Measurements from ENCODE around the gene TRIM29. TPM values are rescaled to one million over a fixed set of nuclear protein-coding genes. Genes with fewer than 3 reads are reported as not detected.

Gene TRIM29, protein sequence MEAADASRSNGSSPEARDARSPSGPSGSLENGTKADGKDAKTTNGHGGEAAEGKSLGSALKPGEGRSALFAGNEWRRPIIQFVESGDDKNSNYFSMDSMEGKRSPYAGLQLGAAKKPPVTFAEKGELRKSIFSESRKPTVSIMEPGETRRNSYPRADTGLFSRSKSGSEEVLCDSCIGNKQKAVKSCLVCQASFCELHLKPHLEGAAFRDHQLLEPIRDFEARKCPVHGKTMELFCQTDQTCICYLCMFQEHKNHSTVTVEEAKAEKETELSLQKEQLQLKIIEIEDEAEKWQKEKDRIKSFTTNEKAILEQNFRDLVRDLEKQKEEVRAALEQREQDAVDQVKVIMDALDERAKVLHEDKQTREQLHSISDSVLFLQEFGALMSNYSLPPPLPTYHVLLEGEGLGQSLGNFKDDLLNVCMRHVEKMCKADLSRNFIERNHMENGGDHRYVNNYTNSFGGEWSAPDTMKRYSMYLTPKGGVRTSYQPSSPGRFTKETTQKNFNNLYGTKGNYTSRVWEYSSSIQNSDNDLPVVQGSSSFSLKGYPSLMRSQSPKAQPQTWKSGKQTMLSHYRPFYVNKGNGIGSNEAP
- total RNA-seq (not detected), total RNA-seq (0 to 0.20 (median 0) reads per million in 172 experiments)
- not detected for polyA plus RNA-seq (2013, experiment 1 of 2)
- polyA plus RNA-seq (2013, experiment 2 of 2): not detected

GRCh38 chr11:120137611-120138521 lies at the start of gene TRIM29:
Gene TRIM29 (minus strand): TSS chr11:120138113. CDS start chr11:120138031, 82 bp downstream.
- H3K36me3 Mint-ChIP-seq (ENCODE audit: low read depth): no peaks in the 10 kb centered on the region
- no peaks in the 10 kb centered on the region for H3K9me3 Mint-ChIP-seq
- Histone ChIP-seq H3K4me3 (ENCODE audit: low read length) (no peak within 1 kb of the TSS), H3K4me1 (ENCODE audit: insufficient read depth, low read length) (no peaks in the 10 kb centered on the region), H3K27me3 (ENCODE audit: control insufficient read depth in 1 of 2, insufficient read depth in 2 of 2, low read length in 2 of 2) (no peaks in the 10 kb centered on the region), H3K9me3 (ENCODE audit: control insufficient read depth in 1 of 2, insufficient read depth in 1 of 2, low read length in 2 of 2) (no peaks in the 10 kb centered on the region), H3K36me3 (ENCODE audit: insufficient read depth, low read length) (no peaks in the 10 kb centered on the region), H3K27ac (ENCODE audit: low read depth in 1 of 2, low read length in 2 of 2) (no peak within 1 kb of the TSS)
- H3K4me1 Mint-ChIP-seq (ENCODE audit: low read depth): no peaks in the 10 kb centered on the region
- peaks cover 19% of the 10 kb centered on the region for H3K27me3 Mint-ChIP-seq
- no peak within 1 kb of the TSS for H3K4me3 Mint-ChIP-seq
- no peak for ATAC-seq (ENCODE audit: poor library complexity)
- ChIA-PET POLR2A (no interaction called here), CTCF (no interaction called here)
- TF ChIP-seq CTCF (IDR thresholded peaks at IDR 0.05): no peak
- peak in 2 of 14 experiments; percentile 4 to 26 for DNase-seq
- no peak within 1 kb of the TSS for H3K27ac Mint-ChIP-seq
- intact Hi-C loops (cut with DNase I, micrococcal nuclease): no loop called here

DNA sequence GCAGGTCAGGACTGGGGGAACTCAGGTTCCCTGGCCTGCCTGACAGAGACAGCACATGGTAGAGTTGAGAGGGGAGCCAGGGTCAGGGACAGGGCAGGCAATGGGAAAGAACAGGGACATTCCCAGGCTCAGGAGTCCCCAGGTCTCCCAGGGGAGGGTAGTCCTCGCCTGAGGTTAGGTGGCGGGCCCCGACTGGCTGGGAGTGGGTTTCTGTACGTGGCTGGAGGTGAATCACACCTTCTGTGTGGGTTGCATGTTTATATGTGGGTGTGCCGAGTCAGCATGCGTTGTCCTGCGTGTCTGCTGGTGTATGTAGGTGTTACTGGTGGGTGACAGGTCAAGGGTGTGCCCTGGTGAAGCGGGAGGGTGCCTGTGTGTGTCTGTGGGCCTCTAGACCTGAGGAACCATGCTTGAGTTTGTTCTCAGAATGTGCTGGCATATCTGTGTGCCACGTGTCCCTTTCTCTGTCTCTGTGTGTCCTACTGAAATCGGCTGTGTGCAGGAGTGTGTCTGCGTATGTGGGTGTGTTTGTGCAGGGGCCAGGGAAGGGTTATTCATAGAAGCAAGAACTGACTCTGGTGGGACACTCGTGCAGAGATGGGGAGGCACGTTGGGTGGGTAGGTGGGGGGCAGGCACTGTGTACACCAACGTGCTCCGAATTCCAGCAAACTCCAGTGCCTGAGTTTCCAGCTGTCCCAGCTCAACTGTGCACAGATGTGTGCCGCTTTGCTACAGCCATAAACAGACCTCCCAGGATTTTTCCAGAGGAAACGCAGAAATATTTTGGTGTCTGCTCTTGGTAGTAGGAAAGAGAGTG lies 49.1 kb upstream of the TRIM29 start:
- TF ChIP-seq CTCF (IDR thresholded peaks at IDR 0.05): no peak
- H3K27me3 ChIP-seq (ENCODE audit: control insufficient read depth in 1 of 2, insufficient read depth in 2 of 2, low read length in 2 of 2): peaks cover 0 to 2% of the 10 kb centered on the region in 2 experiments
- no peaks in the 10 kb centered on the region for H3K36me3 ChIP-seq (ENCODE audit: insufficient read depth, low read length)
- Mint-ChIP-seq H3K36me3 (ENCODE audit: low read depth) (no peaks in the 10 kb centered on the region), H3K4me1 (ENCODE audit: low read depth) (no peaks in the 10 kb centered on the region), H3K27ac (no peak overlapping the region), H3K4me3 (no peak overlapping the region), H3K27me3 (peaks cover 24% of the 10 kb centered on the region), H3K9me3 (no peaks in the 10 kb centered on the region)
- no peaks in the 10 kb centered on the region for H3K4me1 ChIP-seq (ENCODE audit: insufficient read depth, low read length)
- no peak overlapping the region for H3K27ac ChIP-seq (ENCODE audit: low read depth in 1 of 2, low read length in 2 of 2)
- CTCF ChIA-PET: no interaction called here
- no peak for ATAC-seq (ENCODE audit: poor library complexity)
- POLR2A ChIA-PET: interaction anchor here (0.9 kb wide), 1 partner anchor 8 kb away, joined by 3 read pairs; no protein-coding TSS in a partner anchor
- H3K4me3 ChIP-seq (ENCODE audit: low read length): no peak overlapping the region
- no peaks in the 10 kb centered on the region for H3K9me3 ChIP-seq (ENCODE audit: control insufficient read depth in 1 of 2, insufficient read depth in 1 of 2, low read length in 2 of 2)
- intact Hi-C loops (cut with DNase I, micrococcal nuclease): no loop called here
- peak in 1 of 14 experiments; percentile 21 for DNase-seq

- Mint-ChIP-seq H3K36me3 (ENCODE audit: low read depth) (no peaks in the 10 kb centered on the region), H3K4me3 (no peak overlapping the region), H3K27ac (no peak overlapping the region), H3K9me3 (no peaks in the 10 kb centered on the region), H3K4me1 (ENCODE audit: low read depth) (no peaks in the 10 kb centered on the region), H3K27me3 (peaks cover 24% of the 10 kb centered on the region)
- Histone ChIP-seq H3K36me3 (ENCODE audit: insufficient read depth, low read length) (no peaks in the 10 kb centered on the region), H3K27ac (ENCODE audit: low read depth in 1 of 2, low read length in 2 of 2) (no peak overlapping the region), H3K27me3 (ENCODE audit: control insufficient read depth in 1 of 2, insufficient read depth in 2 of 2, low read length in 2 of 2) (peaks cover 0 to 2% of the 10 kb centered on the region in 2 experiments), H3K4me3 (ENCODE audit: low read length) (no peak overlapping the region), H3K9me3 (ENCODE audit: control insufficient read depth in 1 of 2, insufficient read depth in 1 of 2, low read length in 2 of 2) (no peaks in the 10 kb centered on the region), H3K4me1 (ENCODE audit: insufficient read depth, low read length) (no peaks in the 10 kb centered on the region)
- DNase-seq: no peak
- no peak for TF ChIP-seq CTCF (IDR thresholded peaks at IDR 0.05)
- CTCF ChIA-PET: no interaction called here
- intact Hi-C loops (cut with DNase I, micrococcal nuclease): no loop called here
- POLR2A ChIA-PET: no interaction called here
- ATAC-seq (ENCODE audit: poor library complexity): no peak
Observed at GRCh38 chr11:120186456-120186773, 48.5 kb upstream of the TRIM29 start.

Data from CD4-positive, alpha-beta T cell (primary cell).